OCI-M2 (cell line): ENCODE measurements around the gene MTPN.

Experiments used
- DNase-seq: peaks from one replicate; lab custom pipeline; 2025; ENCODE audit not compliant: unreplicated experiment; lab: John Stamatoyannopoulos, UW

MTPN gene

GRCh38 chr7:135929249-135929648 is 47.9 kb downstream of the MTPN start:
- DNase-seq, result no peak

GRCh38 chr7:135928136-135928535 is 49.0 kb downstream of the MTPN start:
- no peak for DNase-seq

GRCh38 chr7:135925210-135925609 is 51.9 kb downstream of the MTPN start:
- no peak for DNase-seq

GRCh38 chr7:135924302-135924701 is 52.9 kb downstream of the MTPN start:
- no peak for DNase-seq

GRCh38 chr7:135922263-135922662 is 54.9 kb downstream of the MTPN start:
- no peak for DNase-seq

GRCh38 chr7:135920478-135920877 is 56.7 kb downstream of the MTPN start:
- DNase-seq, result no peak

- DNase-seq, result no peak
Measured at GRCh38 chr7:135919071-135919841, 57.9 kb downstream of the MTPN start.

GRCh38 chr7:135918134-135918533 is 59.0 kb downstream of the MTPN start:
- DNase-seq, result no peak

- no peak for DNase-seq
Measured at GRCh38 chr7:135917721-135918120, 59.4 kb downstream of the MTPN start.

- no peak for DNase-seq
Measured at GRCh38 chr7:135914346-135914745, 62.8 kb downstream of the MTPN start.

- no peak for DNase-seq
Measured at GRCh38 chr7:135913404-135913803, 63.8 kb downstream of the MTPN start.

GRCh38 chr7:135911099-135911498 is 66.1 kb downstream of the MTPN start:
- DNase-seq, result no peak

- DNase-seq, result no peak
Measured at GRCh38 chr7:135910393-135911036, 66.6 kb downstream of the MTPN start.

- DNase-seq, result no peak
Measured at GRCh38 chr7:135905858-135906257, 71.3 kb downstream of the MTPN start.

- DNase-seq, result no peak
Measured at GRCh38 chr7:135905355-135905754, 71.8 kb downstream of the MTPN start.

- DNase-seq, result no peak
Measured at GRCh38 chr7:135904282-135904681, 72.9 kb downstream of the MTPN start.

- no peak for DNase-seq
Measured at GRCh38 chr7:135901585-135902540, 75.3 kb downstream of the MTPN start.

GRCh38 chr7:135900065-135900546 is 77.1 kb downstream of the MTPN start:
- no peak for DNase-seq

GRCh38 chr7:135899458-135900064 is 77.6 kb downstream of the MTPN start:
- no peak for DNase-seq

GRCh38 chr7:135898226-135898625 is 78.9 kb downstream of the MTPN start:
- no peak for DNase-seq

GRCh38 chr7:135894816-135895215 is 82.3 kb downstream of the MTPN start:
- DNase-seq, result no peak
